Upper lobe of left lung (tissue), 4 donors: Measurements from ENCODE around the gene EVC2.

Experiments used
- EP300 ChIP-seq, 4 donors: sonication (generic); formaldehyde crosslinking; IDR thresholded peaks; one replicate each; pipeline ENCODE4 v1.5.1; 2017; ENCODE audit warnings: antibody characterized with exemption in 4 of 4, control low read depth in 2 of 4
- POLR2A ChIP-seq, 4 donors: fragments of 450-650 bp; IDR thresholded peaks; one replicate each; pipeline ENCODE4 v1.5.1; 2016 to 2017; ENCODE audit warnings: antibody characterized with exemption in 4 of 4, mild to moderate bottlenecking in 2 of 4
- POLR2AphosphoS5 ChIP-seq, 2 donors: sonication (generic); formaldehyde crosslinking; IDR thresholded peaks; one replicate each; pipeline ENCODE4 v1.5.1; 2017; ENCODE audit warnings: antibody characterized with exemption in 2 of 2
- TF ChIP-seq, protein P1 (sequence below), 6 experiments: fragments of 450-650 bp in 4 of 6; fragments of 200-600 bp in 2 of 6; sonication (generic) in 2 of 6; IDR thresholded peaks; one replicate each; pipeline ENCODE4 v1.5.1; 2016 to 2019; ENCODE audit warnings: antibody characterized with exemption in 6 of 6

DNA sequence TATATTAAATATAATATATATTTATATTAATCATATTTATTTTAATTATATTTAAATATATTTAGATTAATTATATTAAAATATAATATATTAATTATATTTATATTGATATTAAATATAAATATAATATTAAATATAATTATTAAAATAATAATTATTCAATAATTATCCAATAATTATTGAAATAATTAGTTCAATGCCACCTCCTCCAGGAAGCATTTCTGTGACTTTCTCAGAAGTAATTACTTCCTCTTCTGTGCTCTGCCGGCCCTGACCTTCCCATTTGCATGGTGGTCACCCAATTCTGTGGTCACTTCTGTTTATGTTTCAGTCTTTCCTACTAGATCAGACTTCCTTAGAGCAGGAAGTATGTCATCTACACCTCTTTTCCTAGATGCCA lies 45.8 kb downstream of the EVC2 start:
- TF ChIP-seq, protein P1, sequence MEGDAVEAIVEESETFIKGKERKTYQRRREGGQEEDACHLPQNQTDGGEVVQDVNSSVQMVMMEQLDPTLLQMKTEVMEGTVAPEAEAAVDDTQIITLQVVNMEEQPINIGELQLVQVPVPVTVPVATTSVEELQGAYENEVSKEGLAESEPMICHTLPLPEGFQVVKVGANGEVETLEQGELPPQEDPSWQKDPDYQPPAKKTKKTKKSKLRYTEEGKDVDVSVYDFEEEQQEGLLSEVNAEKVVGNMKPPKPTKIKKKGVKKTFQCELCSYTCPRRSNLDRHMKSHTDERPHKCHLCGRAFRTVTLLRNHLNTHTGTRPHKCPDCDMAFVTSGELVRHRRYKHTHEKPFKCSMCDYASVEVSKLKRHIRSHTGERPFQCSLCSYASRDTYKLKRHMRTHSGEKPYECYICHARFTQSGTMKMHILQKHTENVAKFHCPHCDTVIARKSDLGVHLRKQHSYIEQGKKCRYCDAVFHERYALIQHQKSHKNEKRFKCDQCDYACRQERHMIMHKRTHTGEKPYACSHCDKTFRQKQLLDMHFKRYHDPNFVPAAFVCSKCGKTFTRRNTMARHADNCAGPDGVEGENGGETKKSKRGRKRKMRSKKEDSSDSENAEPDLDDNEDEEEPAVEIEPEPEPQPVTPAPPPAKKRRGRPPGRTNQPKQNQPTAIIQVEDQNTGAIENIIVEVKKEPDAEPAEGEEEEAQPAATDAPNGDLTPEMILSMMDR (IDR thresholded peaks at IDR 0.05), result no peak
- TF ChIP-seq POLR2AphosphoS5 (IDR thresholded peaks at IDR 0.05), result no peak
- TF ChIP-seq EP300 (IDR thresholded peaks at IDR 0.05), result no peak
- TF ChIP-seq POLR2A (IDR thresholded peaks at IDR 0.05), result no peak
